Fibroblast of skin of left quadriceps (primary cell): Measurements from ENCODE around the gene CX3CL1.
"Not testable (repeated sequence)": the region's sequence is repeated elsewhere in the genome, so short reads cannot be mapped to it uniquely, and the experiment has no call there.

Experiments used
- DNase-seq, 2 experiments: peaks; one replicate each; pipeline ENCODE4 v3.0.0-alpha.2; 2013; ENCODE audit warnings: low read depth in 2 of 2

The CX3CL1 gene

GRCh38 chr16:57372372-57373116 lies at the start of gene CX3CL1:
TSS of gene CX3CL1 (plus strand) at chr16:57372490. CDS start at chr16:57372569, 79 bp downstream.
- no peak for DNase-seq

GRCh38 chr16:57324749-57325148 lies 47.5 kb upstream of the CX3CL1 start:
- no peak for DNase-seq

- no peak for DNase-seq
These were observed 46.8 kb upstream of the CX3CL1 start for GRCh38 chr16:57325458-57325857.

- no peak for DNase-seq
These were observed 42.5 kb upstream of the CX3CL1 start for GRCh38 chr16:57329718-57330327.

- no peak for DNase-seq
These were observed 40.9 kb upstream of the CX3CL1 start for GRCh38 chr16:57331355-57331754.

- DNase-seq, result no peak
These were observed 38.9 kb upstream of the CX3CL1 start for GRCh38 chr16:57333402-57333801.

- no peak for DNase-seq
These were observed 36.9 kb upstream of the CX3CL1 start for GRCh38 chr16:57335366-57335765.

GRCh38 chr16:57341062-57341440 lies 31.2 kb upstream of the CX3CL1 start:
- DNase-seq, result no peak

GRCh38 chr16:57341441-57342303 lies 30.6 kb upstream of the CX3CL1 start:
- peak; percentile 88 to 89 for DNase-seq

GRCh38 chr16:57342606-57343005 lies 29.7 kb upstream of the CX3CL1 start:
- DNase-seq, result not testable (repeated sequence)

GRCh38 chr16:57343221-57343620 lies 29.1 kb upstream of the CX3CL1 start:
- no peak for DNase-seq

- not testable (repeated sequence) for DNase-seq
These were observed 28.2 kb upstream of the CX3CL1 start for GRCh38 chr16:57344094-57344493.

- no peak for DNase-seq
These were observed 27.3 kb upstream of the CX3CL1 start for GRCh38 chr16:57345021-57345420.

GRCh38 chr16:57345666-57346204 lies 26.6 kb upstream of the CX3CL1 start:
- DNase-seq, result no peak

- DNase-seq, result no peak
These were observed 24.4 kb upstream of the CX3CL1 start for GRCh38 chr16:57347858-57348257.

GRCh38 chr16:57348327-57348726 lies 24.0 kb upstream of the CX3CL1 start:
- no peak for DNase-seq

GRCh38 chr16:57349212-57350031 lies 22.9 kb upstream of the CX3CL1 start:
- DNase-seq, result no peak

GRCh38 chr16:57352636-57353047 lies 19.6 kb upstream of the CX3CL1 start:
- no peak for DNase-seq

- no peak for DNase-seq
These were observed 18.0 kb upstream of the CX3CL1 start for GRCh38 chr16:57354311-57354710.

- no peak for DNase-seq
These were observed 16.3 kb upstream of the CX3CL1 start for GRCh38 chr16:57355898-57356414.

GRCh38 chr16:57356547-57356946 lies 15.7 kb upstream of the CX3CL1 start:
- no peak for DNase-seq
